ENCODE measurements around the gene TOM1L1.

Gene TOM1L1

GRCh38 chr17:54882371-54882770 is 18.3 kb upstream of the TOM1L1 start:
- no peaks in the 10 kb centered on the region for H3K36me3 ChIP-seq (replicated peaks)
- in situ Hi-C loops (cut with MboI; ENCODE audit: low sequenced_read_pairs), result loop anchor here (25.0 kb wide), 1 partner anchor 1845 kb away; no protein-coding TSS in a partner anchor
- no peak for DNase-seq (ENCODE audit: low spot score in 2 of 2)

GRCh38 chr17:54882950-54883349 is 17.7 kb upstream of the TOM1L1 start:
- H3K4me1 ChIP-seq, result no peaks in the 10 kb centered on the region
- no peak overlapping the region for H3K4me3 ChIP-seq
- no peaks in the 10 kb centered on the region for H3K27me3 ChIP-seq (ENCODE audit: low read depth)
- H3K36me3 ChIP-seq (replicated peaks), result no peaks in the 10 kb centered on the region
- H3K9me3 ChIP-seq, result no peaks in the 10 kb centered on the region
- in situ Hi-C loops (cut with MboI; ENCODE audit: low sequenced_read_pairs), result loop anchor here (25.0 kb wide), 1 partner anchor 1846 kb away; no protein-coding TSS in a partner anchor
- DNase-seq (ENCODE audit: low spot score in 2 of 2), result no peak

More at GRCh38 chr17:54882371-54882770, 18.3 kb upstream of the TOM1L1 start:
- no peak overlapping the region for H3K4me3 ChIP-seq
- H3K4me1 ChIP-seq, result no peaks in the 10 kb centered on the region
- no peaks in the 10 kb centered on the region for H3K9me3 ChIP-seq
- no peaks in the 10 kb centered on the region for H3K27me3 ChIP-seq (ENCODE audit: low read depth)

- no peaks in the 10 kb centered on the region for H3K9me3 ChIP-seq
- H3K36me3 ChIP-seq (replicated peaks), result no peaks in the 10 kb centered on the region
- H3K27me3 ChIP-seq (ENCODE audit: low read depth), result no peaks in the 10 kb centered on the region
- no peak overlapping the region for H3K4me3 ChIP-seq
- no peak for DNase-seq (ENCODE audit: low spot score in 2 of 2)
- in situ Hi-C loops (cut with MboI; ENCODE audit: low sequenced_read_pairs), result loop anchor here (25.0 kb wide), 1 partner anchor 1847 kb away; no protein-coding TSS in a partner anchor
- H3K4me1 ChIP-seq, result no peaks in the 10 kb centered on the region
These were observed 16.7 kb upstream of the TOM1L1 start for GRCh38 chr17:54883939-54884338.

- in situ Hi-C loops (cut with MboI; ENCODE audit: low sequenced_read_pairs), result loop anchor here (25.0 kb wide), 1 partner anchor 1850 kb away; no protein-coding TSS in a partner anchor
- no peaks in the 10 kb centered on the region for H3K4me1 ChIP-seq
- no peak overlapping the region for H3K4me3 ChIP-seq
- H3K27me3 ChIP-seq (ENCODE audit: low read depth), result no peaks in the 10 kb centered on the region
- H3K9me3 ChIP-seq, result no peaks in the 10 kb centered on the region
- no peak for DNase-seq (ENCODE audit: low spot score in 2 of 2)
- no peaks in the 10 kb centered on the region for H3K36me3 ChIP-seq (replicated peaks)
These were observed 12.9 kb upstream of the TOM1L1 start for GRCh38 chr17:54887787-54888186.

GRCh38 chr17:54888254-54888653 is 12.4 kb upstream of the TOM1L1 start:
- Histone ChIP-seq H3K27me3 (ENCODE audit: low read depth) (no peaks in the 10 kb centered on the region), H3K9me3 (no peaks in the 10 kb centered on the region), H3K36me3 (replicated peaks) (no peaks in the 10 kb centered on the region), H3K4me3 (no peak overlapping the region), H3K4me1 (no peaks in the 10 kb centered on the region)
- no peak for DNase-seq (ENCODE audit: low spot score in 2 of 2)
- in situ Hi-C loops (cut with MboI; ENCODE audit: low sequenced_read_pairs), result loop anchor here (25.0 kb wide), 1 partner anchor 1851 kb away; no protein-coding TSS in a partner anchor

- Histone ChIP-seq H3K36me3 (replicated peaks) (no peaks in the 10 kb centered on the region), H3K9me3 (no peaks in the 10 kb centered on the region), H3K4me3 (no peak overlapping the region), H3K4me1 (no peaks in the 10 kb centered on the region), H3K27me3 (ENCODE audit: low read depth) (0 out of 2 replicates have a peak, but pooled peaks cover 2% of the 10 kb centered on the region)
- in situ Hi-C loops (cut with MboI; ENCODE audit: low sequenced_read_pairs), result loop anchor here (25.0 kb wide), 1 partner anchor 1852 kb away; no protein-coding TSS in a partner anchor
- no peak for DNase-seq (ENCODE audit: low spot score in 2 of 2)
These were observed 11.7 kb upstream of the TOM1L1 start for GRCh38 chr17:54888981-54889380.

GRCh38 chr17:54891176-54891821 is 9.4 kb upstream of the TOM1L1 start:
- Histone ChIP-seq H3K36me3 (replicated peaks) (no peaks in the 10 kb centered on the region), H3K4me3 (no peak overlapping the region), H3K9me3 (no peaks in the 10 kb centered on the region), H3K27me3 (ENCODE audit: low read depth) (0 out of 2 replicates have a peak, but pooled peaks cover 2% of the 10 kb centered on the region), H3K4me1 (no peaks in the 10 kb centered on the region)
- in situ Hi-C loops (cut with MboI; ENCODE audit: low sequenced_read_pairs), result loop anchor here (25.0 kb wide), 1 partner anchor 1854 kb away; no protein-coding TSS in a partner anchor
- peak; percentile 28 to 39 for DNase-seq (ENCODE audit: low spot score in 2 of 2)

GRCh38 chr17:54892360-54892759 is 8.3 kb upstream of the TOM1L1 start:
- no peak for DNase-seq (ENCODE audit: low spot score in 2 of 2)
- no peaks in the 10 kb centered on the region for H3K4me1 ChIP-seq
- in situ Hi-C loops (cut with MboI; ENCODE audit: low sequenced_read_pairs), result loop anchor here (25.0 kb wide), 1 partner anchor 1855 kb away; no protein-coding TSS in a partner anchor

GRCh38 chr17:54898576-54898975 is 2.1 kb upstream of the TOM1L1 start:
- Histone ChIP-seq H3K4me1 (peaks cover 10% of the 10 kb centered on the region), H3K36me3 (replicated peaks) (0 out of 2 replicates have a peak, but pooled peaks cover 1% of the 10 kb centered on the region), H3K27me3 (ENCODE audit: low read depth) (0 out of 2 replicates have a peak, but pooled peaks cover 2% of the 10 kb centered on the region), H3K4me3 (no peak overlapping the region), H3K9me3 (no peaks in the 10 kb centered on the region)
- DNase-seq (ENCODE audit: low spot score in 2 of 2), result no peak
- in situ Hi-C loops (cut with MboI; ENCODE audit: low sequenced_read_pairs), result loop anchor here (25.0 kb wide), 1 partner anchor 1861 kb away; no protein-coding TSS in a partner anchor

More at GRCh38 chr17:54892360-54892759, 8.3 kb upstream of the TOM1L1 start:
- no peaks in the 10 kb centered on the region for H3K36me3 ChIP-seq (replicated peaks)
- H3K9me3 ChIP-seq, result no peaks in the 10 kb centered on the region
- H3K4me3 ChIP-seq, result no peak overlapping the region
- 0 out of 2 replicates have a peak, but pooled peaks cover 2% of the 10 kb centered on the region for H3K27me3 ChIP-seq (ENCODE audit: low read depth)

GRCh38 chr17:54899201-54899600 is 1.5 kb upstream of the TOM1L1 start:
- DNase-seq (ENCODE audit: low spot score in 2 of 2), result no peak
- Histone ChIP-seq H3K9me3 (no peaks in the 10 kb centered on the region), H3K4me1 (peaks cover 10% of the 10 kb centered on the region), H3K4me3 (no peak overlapping the region), H3K27me3 (ENCODE audit: low read depth) (no peaks in the 10 kb centered on the region), H3K36me3 (replicated peaks) (0 out of 2 replicates have a peak, but pooled peaks cover 2% of the 10 kb centered on the region)
- in situ Hi-C loops (cut with MboI; ENCODE audit: low sequenced_read_pairs), result loop anchor here (25.0 kb wide), 1 partner anchor 1862 kb away; no protein-coding TSS in a partner anchor

GRCh38 chr17:54899721-54900456 is 763 bp upstream of the TOM1L1 start:
- peak in 1 of 2 experiments; percentile 37 for DNase-seq (ENCODE audit: low spot score in 2 of 2)
- H3K4me1 ChIP-seq, result peaks cover 10% of the 10 kb centered on the region
- H3K36me3 ChIP-seq (replicated peaks), result peaks cover 9% of the 10 kb centered on the region
- no peaks in the 10 kb centered on the region for H3K9me3 ChIP-seq
- no peaks in the 10 kb centered on the region for H3K27me3 ChIP-seq (ENCODE audit: low read depth)
- H3K4me3 ChIP-seq, result peak overlapping the region; percentile 69
- in situ Hi-C loops (cut with MboI; ENCODE audit: low sequenced_read_pairs), result loop anchor here (25.0 kb wide), 1 partner anchor 1863 kb away; no protein-coding TSS in a partner anchor

GRCh38 chr17:54901230-54901822 is 674 bp downstream of the TOM1L1 start:
- H3K9me3 ChIP-seq, result no peaks in the 10 kb centered on the region
- H3K27me3 ChIP-seq (ENCODE audit: low read depth), result no peaks in the 10 kb centered on the region
- peaks cover 10% of the 10 kb centered on the region for H3K4me1 ChIP-seq
- in situ Hi-C loops (cut with MboI; ENCODE audit: low sequenced_read_pairs), result no loop called here
- H3K4me3 ChIP-seq, result peak overlapping the region; percentile 69
- H3K36me3 ChIP-seq (replicated peaks), result peaks cover 21% of the 10 kb centered on the region
- peak; percentile 48 to 50 for DNase-seq (ENCODE audit: low spot score in 2 of 2)

- Histone ChIP-seq H3K27me3 (ENCODE audit: low read depth) (no peaks in the 10 kb centered on the region), H3K4me3 (peak overlapping the region; percentile 69), H3K4me1 (peaks cover 10% of the 10 kb centered on the region), H3K36me3 (replicated peaks) (peaks cover 21% of the 10 kb centered on the region), H3K9me3 (no peaks in the 10 kb centered on the region)
- in situ Hi-C loops (cut with MboI; ENCODE audit: low sequenced_read_pairs), result no loop called here
- DNase-seq (ENCODE audit: low spot score in 2 of 2), result no peak
These were observed 1.4 kb downstream of the TOM1L1 start for GRCh38 chr17:54902017-54902416.
